Measurements from ENCODE around the gene CTAGE6. TPM values are rescaled to one million over a fixed set of nuclear protein-coding genes. Genes with fewer than 3 reads are reported as not detected.
"Not testable (repeated sequence)": the region's sequence is repeated elsewhere in the genome, so short reads cannot be mapped to it uniquely, and the experiment has no call there.

Gene CTAGE6, protein sequence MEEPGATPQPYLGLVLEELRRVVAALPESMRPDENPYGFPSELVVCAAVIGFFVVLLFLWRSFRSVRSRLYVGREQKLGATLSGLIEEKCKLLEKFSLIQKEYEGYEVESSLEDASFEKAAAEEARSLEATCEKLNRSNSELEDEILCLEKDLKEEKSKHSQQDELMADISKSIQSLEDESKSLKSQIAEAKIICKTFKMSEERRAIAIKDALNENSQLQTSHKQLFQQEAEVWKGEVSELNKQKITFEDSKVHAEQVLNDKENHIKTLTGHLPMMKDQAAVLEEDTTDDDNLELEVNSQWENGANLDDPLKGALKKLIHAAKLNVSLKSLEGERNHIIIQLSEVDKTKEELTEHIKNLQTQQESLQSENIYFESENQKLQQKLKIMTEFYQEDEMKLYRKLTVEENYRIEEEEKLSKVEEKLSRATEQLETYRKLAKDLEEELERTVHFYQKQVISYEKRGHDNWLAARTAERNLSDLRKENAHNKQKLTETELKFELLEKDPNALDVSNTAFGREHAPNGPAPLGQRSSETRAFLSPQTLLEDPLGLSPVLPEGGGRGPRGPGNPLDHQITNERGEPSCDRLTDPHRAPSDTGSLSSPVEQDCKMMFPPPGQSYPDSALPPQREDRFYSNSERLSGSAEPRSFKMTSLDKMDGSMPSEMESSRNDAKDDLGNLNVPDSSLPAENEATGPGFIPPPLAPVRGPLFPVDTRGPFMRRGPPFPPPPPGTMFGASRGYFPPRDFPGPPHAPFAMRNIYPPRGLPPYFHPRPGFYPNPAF
- total RNA-seq (2022) = not detected in 2 replicates
- not detected for Bru-seq, nascent RNA
- BruChase-seq, experiment 1, labeled RNA remaining after a 6-hour chase = percentile 21 among the genes with signal in this experiment
- BruChase-seq, experiment 2, labeled RNA remaining after a 2-hour chase = percentile 27 among the genes with signal in this experiment
- long read RNA-seq = 0 reads

DNA sequence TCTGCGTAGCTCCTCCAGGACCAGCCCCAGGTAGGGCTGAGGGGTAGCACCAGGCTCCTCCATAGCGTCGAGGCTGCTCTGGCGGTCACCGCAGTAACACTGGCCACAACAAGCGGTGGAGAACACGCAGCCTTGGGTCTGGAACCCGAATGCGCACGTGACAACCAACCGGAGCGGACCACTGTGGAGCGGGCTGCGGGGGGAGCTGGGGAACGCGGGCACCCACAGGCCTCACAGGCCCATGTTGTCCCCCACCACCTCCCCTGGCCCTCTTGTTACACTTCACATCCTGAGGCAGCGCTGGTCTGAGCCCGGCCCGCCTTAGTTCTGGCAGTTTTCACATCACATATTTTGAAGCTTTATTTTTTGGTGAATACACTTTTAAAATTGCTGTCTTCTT, at the start of gene CTAGE6:
Gene CTAGE6, minus strand, starts transcription at position 101 of the 400 bp plus-strand sequence. Its CDS starts 38 bp downstream, at position 63.
- BruUV-seq (replicated peaks); POLR2A ChIA-PET; H3K27ac Mint-ChIP-seq (ENCODE audit: low read depth, unreplicated experiment); DNase-seq (ENCODE audit: unreplicated experiment); H3K9me3 Mint-ChIP-seq (ENCODE audit: unreplicated experiment); CTCF ChIA-PET; H3K4me3 Mint-ChIP-seq (ENCODE audit: unreplicated experiment); H3K36me3 Mint-ChIP-seq (ENCODE audit: insufficient read depth, unreplicated experiment); intact Hi-C loops (cut with micrococcal nuclease); H3K4me1 Mint-ChIP-seq (ENCODE audit: insufficient read depth, unreplicated experiment); H3K27me3 Mint-ChIP-seq (ENCODE audit: insufficient read depth, unreplicated experiment): not testable (repeated sequence)

DNA sequence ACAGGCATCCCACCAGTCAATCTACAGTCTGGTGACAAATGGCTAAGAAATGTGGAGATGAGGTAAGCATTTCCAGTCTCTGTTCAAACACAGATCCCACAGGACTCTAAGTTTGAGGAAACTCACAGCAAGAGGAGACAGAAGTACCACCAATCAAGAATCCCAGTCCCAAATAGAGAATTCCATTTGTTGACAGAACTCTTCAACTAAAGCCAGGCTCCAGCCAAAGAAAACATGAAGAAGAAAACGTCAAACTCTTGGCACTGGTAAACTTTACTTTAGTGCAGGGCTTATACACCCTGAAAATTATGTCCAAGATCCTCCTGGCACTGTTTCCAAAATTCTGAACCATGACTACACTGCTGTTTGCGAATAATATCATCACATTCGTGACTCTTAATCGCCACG, 49.2 kb upstream of the CTAGE6 start:
- H3K4me3 Mint-ChIP-seq (ENCODE audit: unreplicated experiment); POLR2A ChIA-PET; H3K27me3 Mint-ChIP-seq (ENCODE audit: insufficient read depth, unreplicated experiment); H3K9me3 Mint-ChIP-seq (ENCODE audit: unreplicated experiment); BruUV-seq (replicated peaks); CTCF ChIA-PET; H3K4me1 Mint-ChIP-seq (ENCODE audit: insufficient read depth, unreplicated experiment); DNase-seq (ENCODE audit: unreplicated experiment); intact Hi-C loops (cut with micrococcal nuclease); H3K36me3 Mint-ChIP-seq (ENCODE audit: insufficient read depth, unreplicated experiment); H3K27ac Mint-ChIP-seq (ENCODE audit: low read depth, unreplicated experiment): not testable (repeated sequence)

DNA sequence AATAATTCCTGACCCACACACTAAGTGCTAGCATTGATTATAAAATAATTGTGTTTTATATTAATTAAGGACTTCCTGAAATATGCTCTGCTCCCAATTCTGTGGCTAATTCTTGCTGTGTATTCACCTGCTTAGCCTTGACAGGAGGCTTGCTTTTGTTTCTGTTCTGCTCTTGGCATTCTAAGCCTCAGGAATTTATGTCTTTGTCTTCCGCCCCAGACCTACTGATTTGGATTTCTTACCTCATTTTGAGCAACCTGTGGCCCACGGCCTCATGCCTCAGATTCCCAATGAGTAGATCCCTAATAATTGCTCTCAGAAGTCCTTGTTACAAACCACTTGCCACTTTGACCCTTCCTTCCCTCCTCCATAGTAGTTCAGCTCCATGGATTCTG, 40.4 kb upstream of the CTAGE6 start:
- CTCF ChIA-PET; H3K4me3 Mint-ChIP-seq (ENCODE audit: unreplicated experiment); POLR2A ChIA-PET; H3K36me3 Mint-ChIP-seq (ENCODE audit: insufficient read depth, unreplicated experiment); H3K27ac Mint-ChIP-seq (ENCODE audit: low read depth, unreplicated experiment); H3K27me3 Mint-ChIP-seq (ENCODE audit: insufficient read depth, unreplicated experiment); DNase-seq (ENCODE audit: unreplicated experiment); intact Hi-C loops (cut with micrococcal nuclease); BruUV-seq (replicated peaks); H3K4me1 Mint-ChIP-seq (ENCODE audit: insufficient read depth, unreplicated experiment); H3K9me3 Mint-ChIP-seq (ENCODE audit: unreplicated experiment): not testable (repeated sequence)

DNA sequence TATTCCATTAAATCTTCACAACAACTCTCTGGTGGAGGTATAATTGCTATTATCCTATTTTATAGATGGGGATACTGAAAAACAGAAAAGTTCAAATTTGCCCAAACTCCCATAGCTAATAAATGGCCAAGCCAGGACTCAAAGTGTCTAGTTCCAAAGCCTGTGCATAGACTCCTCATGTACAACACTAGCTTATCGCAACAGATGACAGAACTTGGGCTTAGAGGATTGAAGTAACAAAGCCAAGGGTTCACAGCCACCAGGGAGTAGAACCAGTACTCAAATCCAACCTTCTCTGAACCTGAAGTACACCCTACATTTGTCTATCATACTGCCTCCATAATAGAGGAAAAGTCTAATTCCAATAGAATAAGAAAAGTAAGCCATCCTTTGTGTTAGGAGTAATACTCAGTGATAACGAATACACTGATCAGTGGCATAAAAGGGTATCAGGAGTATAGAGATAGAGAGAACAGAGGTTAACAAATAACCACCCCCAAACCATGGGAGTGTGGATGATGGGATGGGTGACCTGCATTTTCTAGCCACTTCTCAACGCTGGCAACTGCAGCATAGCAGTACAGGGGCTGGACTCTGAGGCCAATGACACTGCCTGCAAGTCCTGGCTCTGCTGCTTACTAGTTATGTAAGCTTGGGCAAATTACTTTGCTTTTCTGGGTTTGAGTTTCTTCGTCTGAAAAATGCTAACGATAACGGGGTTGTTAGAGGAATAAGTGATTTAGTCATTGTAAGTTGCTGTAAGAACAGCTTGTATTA, 39.8 kb upstream of the CTAGE6 start:
- H3K27ac Mint-ChIP-seq (ENCODE audit: low read depth, unreplicated experiment); H3K27me3 Mint-ChIP-seq (ENCODE audit: insufficient read depth, unreplicated experiment); H3K36me3 Mint-ChIP-seq (ENCODE audit: insufficient read depth, unreplicated experiment); H3K4me3 Mint-ChIP-seq (ENCODE audit: unreplicated experiment); DNase-seq (ENCODE audit: unreplicated experiment); intact Hi-C loops (cut with micrococcal nuclease); POLR2A ChIA-PET; H3K4me1 Mint-ChIP-seq (ENCODE audit: insufficient read depth, unreplicated experiment); H3K9me3 Mint-ChIP-seq (ENCODE audit: unreplicated experiment); BruUV-seq (replicated peaks); CTCF ChIA-PET: not testable (repeated sequence)

DNA sequence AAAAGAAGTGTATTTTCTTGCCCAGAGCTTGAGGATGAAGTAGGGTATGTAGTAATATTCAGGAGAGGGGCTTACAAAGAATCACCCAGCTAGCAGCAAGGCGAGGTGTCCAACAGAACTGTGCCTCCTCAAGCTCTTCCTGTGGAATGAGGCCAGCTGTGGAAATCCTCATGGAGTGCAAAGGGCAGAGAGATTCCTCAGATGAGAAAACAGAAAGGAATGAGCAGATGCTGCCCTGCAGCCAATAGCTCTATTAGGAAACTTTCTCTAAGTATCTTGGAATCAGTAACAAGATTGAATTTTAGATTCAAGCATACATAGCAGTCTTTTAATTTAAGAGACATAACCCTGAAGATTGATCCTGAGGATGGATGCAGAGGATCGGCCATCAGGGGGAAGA, 38.2 kb upstream of the CTAGE6 start:
- intact Hi-C loops (cut with micrococcal nuclease); POLR2A ChIA-PET; BruUV-seq (replicated peaks); H3K9me3 Mint-ChIP-seq (ENCODE audit: unreplicated experiment); H3K36me3 Mint-ChIP-seq (ENCODE audit: insufficient read depth, unreplicated experiment); H3K4me1 Mint-ChIP-seq (ENCODE audit: insufficient read depth, unreplicated experiment); H3K27ac Mint-ChIP-seq (ENCODE audit: low read depth, unreplicated experiment); DNase-seq (ENCODE audit: unreplicated experiment); H3K27me3 Mint-ChIP-seq (ENCODE audit: insufficient read depth, unreplicated experiment); H3K4me3 Mint-ChIP-seq (ENCODE audit: unreplicated experiment); CTCF ChIA-PET: not testable (repeated sequence)

DNA sequence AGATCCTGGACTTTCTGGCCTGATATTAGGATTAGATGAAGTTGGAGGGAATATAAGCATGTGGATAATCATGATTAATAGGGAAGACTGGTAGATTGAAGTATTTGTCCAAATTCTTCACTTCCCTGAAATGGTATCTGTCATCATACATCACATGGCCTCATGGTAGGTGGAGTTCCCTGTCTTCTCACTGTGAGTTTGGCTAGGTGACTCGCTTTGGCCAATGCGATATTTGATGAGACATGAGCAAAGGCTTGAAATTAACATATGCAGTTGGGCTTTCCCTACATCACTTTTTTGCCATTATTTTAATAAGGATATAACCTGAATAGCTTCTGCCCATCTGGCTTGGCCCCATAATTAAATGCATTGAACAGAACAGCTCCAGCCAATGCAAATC, 35.1 kb upstream of the CTAGE6 start:
- H3K27me3 Mint-ChIP-seq (ENCODE audit: insufficient read depth, unreplicated experiment); H3K4me3 Mint-ChIP-seq (ENCODE audit: unreplicated experiment); CTCF ChIA-PET; H3K27ac Mint-ChIP-seq (ENCODE audit: low read depth, unreplicated experiment); H3K4me1 Mint-ChIP-seq (ENCODE audit: insufficient read depth, unreplicated experiment); H3K9me3 Mint-ChIP-seq (ENCODE audit: unreplicated experiment); H3K36me3 Mint-ChIP-seq (ENCODE audit: insufficient read depth, unreplicated experiment); POLR2A ChIA-PET; DNase-seq (ENCODE audit: unreplicated experiment); BruUV-seq (replicated peaks); intact Hi-C loops (cut with micrococcal nuclease): not testable (repeated sequence)

DNA sequence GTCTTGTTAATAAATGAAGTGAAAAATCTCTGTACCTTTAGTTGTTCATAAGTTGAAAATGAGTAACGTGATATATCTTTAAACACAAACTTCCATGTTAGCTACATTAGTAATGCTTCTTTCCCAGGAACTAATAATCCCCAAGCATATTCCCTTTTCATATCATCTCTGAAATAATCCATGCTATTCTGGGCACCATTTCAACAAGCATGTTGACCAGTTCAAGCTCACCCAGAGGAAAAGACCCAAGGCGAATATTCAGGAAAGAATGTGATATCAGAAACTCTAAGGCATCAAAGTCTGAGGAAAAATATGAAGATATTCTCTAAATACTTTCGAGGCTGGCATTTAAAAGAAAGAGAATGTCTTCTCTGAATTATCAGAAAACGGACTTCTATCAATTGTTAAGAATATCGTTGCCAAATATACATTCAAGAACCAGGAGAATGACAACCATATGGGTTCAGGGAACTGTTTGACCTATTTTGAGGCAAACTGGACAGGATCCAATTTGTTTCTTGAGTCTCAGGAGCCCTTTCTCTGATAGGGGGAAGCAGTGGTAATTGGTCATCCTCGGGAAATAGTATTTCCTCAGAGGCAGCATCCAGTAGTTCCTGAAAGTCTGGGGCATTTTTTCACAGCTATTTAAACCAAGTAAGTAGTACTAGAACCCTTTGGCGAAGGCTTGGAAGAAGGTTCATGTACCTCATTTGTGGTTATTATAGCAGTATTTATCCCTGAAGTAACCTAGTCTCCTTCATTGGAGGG, 28.1 kb upstream of the CTAGE6 start:
- BruUV-seq (replicated peaks); H3K4me3 Mint-ChIP-seq (ENCODE audit: unreplicated experiment); H3K9me3 Mint-ChIP-seq (ENCODE audit: unreplicated experiment); H3K4me1 Mint-ChIP-seq (ENCODE audit: insufficient read depth, unreplicated experiment); DNase-seq (ENCODE audit: unreplicated experiment); CTCF ChIA-PET; POLR2A ChIA-PET; H3K27ac Mint-ChIP-seq (ENCODE audit: low read depth, unreplicated experiment); H3K36me3 Mint-ChIP-seq (ENCODE audit: insufficient read depth, unreplicated experiment); H3K27me3 Mint-ChIP-seq (ENCODE audit: insufficient read depth, unreplicated experiment); intact Hi-C loops (cut with micrococcal nuclease): not testable (repeated sequence)

DNA sequence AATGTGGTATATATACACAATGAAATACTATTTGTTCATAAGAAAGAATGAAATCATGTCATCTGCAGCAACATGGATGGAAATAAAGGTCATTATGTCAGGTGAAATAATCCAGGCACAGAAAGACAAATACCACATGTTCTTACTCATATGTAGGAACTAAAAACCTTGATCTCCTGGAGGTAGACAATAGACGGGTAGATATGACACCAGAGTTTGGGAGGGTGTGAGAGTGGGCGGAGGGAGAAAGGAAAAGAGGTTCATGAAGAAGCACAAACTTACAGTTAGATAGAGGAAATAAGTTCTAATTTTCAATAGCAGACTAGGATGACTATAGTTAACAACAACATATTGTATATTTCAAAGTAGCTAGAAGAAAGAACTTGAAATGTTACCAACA, 22.1 kb upstream of the CTAGE6 start:
- H3K27ac Mint-ChIP-seq (ENCODE audit: low read depth, unreplicated experiment); intact Hi-C loops (cut with micrococcal nuclease); DNase-seq (ENCODE audit: unreplicated experiment); H3K9me3 Mint-ChIP-seq (ENCODE audit: unreplicated experiment); BruUV-seq (replicated peaks); CTCF ChIA-PET; H3K4me3 Mint-ChIP-seq (ENCODE audit: unreplicated experiment); H3K4me1 Mint-ChIP-seq (ENCODE audit: insufficient read depth, unreplicated experiment); POLR2A ChIA-PET; H3K36me3 Mint-ChIP-seq (ENCODE audit: insufficient read depth, unreplicated experiment); H3K27me3 Mint-ChIP-seq (ENCODE audit: insufficient read depth, unreplicated experiment): not testable (repeated sequence)
